GM23338 (cell line): Measurements from ENCODE around the gene SCAF8. TPM values are rescaled to one million over a fixed set of nuclear protein-coding genes. Genes with fewer than 3 reads are reported as not detected.
"Not testable (repeated sequence)": the region's sequence is repeated elsewhere in the genome, so short reads cannot be mapped to it uniquely, and the experiment has no call there.

Experiments
- ATAC-seq: fragments of 200-7000 bp; cut with Tn5 transposase; 3 replicates; pipeline ENCODE4 v1.9.1; 2020
- DNase-seq: peaks from one replicate; pipeline ENCODE4 v3.0.0-alpha.2; 2015; ENCODE audit warnings: low spot score
- H2AFZ ChIP-seq: fragments of 200-600 bp; sonication (generic); 2 replicates; pipeline ENCODE4 v1.8.0; 2016; ENCODE audit warnings: antibody characterized with exemption, mild to moderate bottlenecking, moderate library complexity
- H3F3A ChIP-seq: fragments of 200-600 bp; sonication (generic); replicated peaks from 2 replicates; pipeline ENCODE4 v1.8.0; 2017; ENCODE audit warnings: antibody characterized with exemption, mixed run types, low read depth
- H3K27ac ChIP-seq: fragments of 200-600 bp; sonication (generic); 2 replicates; pipeline ENCODE4 v1.6.1; 2016; ENCODE audit warnings: low read depth
- H3K27me3 ChIP-seq: fragments of 200-600 bp; sonication (generic); 2 replicates; pipeline ENCODE4 v1.8.0; 2016; ENCODE audit warnings: mild to moderate bottlenecking, mixed run types, moderate library complexity; ENCODE audit not compliant: insufficient read depth
- H3K36me3 ChIP-seq: fragments of 200-600 bp; sonication (generic); 2 replicates; pipeline ENCODE4 v1.8.0; 2016; ENCODE audit warnings: mild to moderate bottlenecking; ENCODE audit not compliant: insufficient read depth
- H3K4me1 ChIP-seq: fragments of 200-600 bp; sonication (generic); 2 replicates; pipeline ENCODE4 v1.8.0; 2016; ENCODE audit warnings: mild to moderate bottlenecking, moderate library complexity; ENCODE audit not compliant: insufficient read depth
- H3K4me2 ChIP-seq: fragments of 200-600 bp; sonication (generic); 2 replicates; pipeline ENCODE4 v1.7.1; 2017; ENCODE audit warnings: mixed run types
- H3K4me3 ChIP-seq: fragments of 200-600 bp; sonication (generic); 2 replicates; pipeline ENCODE4 v1.6.1; 2016; ENCODE audit warnings: mixed run types
- H3K79me2 ChIP-seq: fragments of 200-600 bp; sonication (generic); replicated peaks from 2 replicates; pipeline ENCODE4 v1.8.0; 2017; ENCODE audit warnings: mild to moderate bottlenecking; ENCODE audit not compliant: insufficient read depth
- H3K9me2 ChIP-seq: fragments of 200-600 bp; sonication (generic); 2 replicates; pipeline ENCODE4 v1.8.0; 2017; ENCODE audit not compliant: insufficient read depth
- H4K20me1 ChIP-seq: fragments of 200-600 bp; sonication (generic); replicated peaks from 2 replicates; pipeline ENCODE4 v1.8.0; 2017; ENCODE audit warnings: mild to moderate bottlenecking; ENCODE audit not compliant: insufficient read depth
- H3K27ac Mint-ChIP-seq: 2 replicates; pipeline ENCODE4 v1.8.0; 2020; ENCODE audit warnings: inconsistent platforms, mild to moderate bottlenecking, moderate library complexity, mixed read lengths
- H3K27me3 Mint-ChIP-seq: 3 replicates; pipeline ENCODE4 v1.8.0; 2022; ENCODE audit warnings: low read depth, mild to moderate bottlenecking, moderate library complexity, mixed read lengths, inconsistent platforms; ENCODE audit not compliant: insufficient read depth, poor library complexity
- H3K36me3 Mint-ChIP-seq: 3 replicates; pipeline ENCODE4 v1.8.0; 2021; ENCODE audit warnings: low read depth, mild to moderate bottlenecking, inconsistent platforms, moderate library complexity, mixed read lengths
- H3K4me1 Mint-ChIP-seq: 3 replicates; pipeline ENCODE4 v1.8.0; 2020; ENCODE audit warnings: mild to moderate bottlenecking, inconsistent platforms, mixed read lengths
- H3K4me3 Mint-ChIP-seq: 3 replicates; pipeline ENCODE4 v1.8.0; 2021; ENCODE audit warnings: moderate library complexity, mild to moderate bottlenecking, inconsistent platforms, mixed read lengths
- H3K9me3 Mint-ChIP-seq: 3 replicates; pipeline ENCODE4 v1.8.0; 2020; ENCODE audit warnings: moderate library complexity, mild to moderate bottlenecking, inconsistent platforms, mixed read lengths
- CREB1 ChIP-seq: fragments of 250-450 bp; sonication (Bioruptor Pico); IDR thresholded peaks from 2 replicates; pipeline ENCODE4 v1.5.0; 2020; ENCODE audit warnings: low read depth, mild to moderate bottlenecking, moderate library complexity
- EZH2 ChIP-seq: fragments of 200-600 bp; sonication (generic); IDR thresholded peaks from one replicate; pipeline ENCODE4 v1.8.0; 2017; ENCODE audit warnings: antibody characterized with exemption, mild to moderate bottlenecking, low read depth; ENCODE audit not compliant: unreplicated experiment
- EZH2phosphoT487 ChIP-seq: fragments of 200-600 bp; sonication (generic); IDR thresholded peaks from one replicate; pipeline ENCODE4 v1.8.1; 2018; ENCODE audit warnings: antibody characterized with exemption; ENCODE audit not compliant: unreplicated experiment
- JUNB ChIP-seq: IDR thresholded peaks from one replicate; pipeline ENCODE4 v1.6.1; 2016; ENCODE audit warnings: antibody characterized with exemption; ENCODE audit not compliant: unreplicated experiment
- STAT1 ChIP-seq: IDR thresholded peaks from one replicate; pipeline ENCODE4 v1.6.1; 2016; ENCODE audit warnings: antibody characterized with exemption; ENCODE audit not compliant: unreplicated experiment
- ZNF114 ChIP-seq: fragments of 250-450 bp; sonication (Bioruptor Pico); IDR thresholded peaks from 2 replicates; pipeline ENCODE4 v1.5.0; 2020; ENCODE audit warnings: mild to moderate bottlenecking, moderate library complexity
- ZNF331 ChIP-seq: fragments of 250-450 bp; sonication (Bioruptor Pico); IDR thresholded peaks from 2 replicates; pipeline ENCODE4 v1.5.0; 2020; ENCODE audit warnings: low read depth, mild to moderate bottlenecking, moderate library complexity
- polyA plus RNA-seq: library from polyadenylated mRNA; unstranded; fragments of >200 nt; fragmentation: Nextera tagmentation; extraction: Ambion mirVana; gene quantifications from 2 replicates; pipeline ENCODE4 v1.2.1, GENCODE V29; 2016
- total RNA-seq: library from RNA; depleted of rRNA; stranded (reverse); fragments of >200 nt; shearing (Covaris generic); gene quantifications from 2 replicates; pipeline ENCODE4 v1.2.3, GENCODE V29; 2014
- TF ChIP-seq, protein P1 (sequence below): IDR thresholded peaks from 2 replicates; pipeline ENCODE4 v1.6.1; 2016; ENCODE audit warnings: antibody characterized with exemption
- TF ChIP-seq, protein P2 (sequence below): IDR thresholded peaks from one replicate; pipeline ENCODE4 v1.6.1; 2018; ENCODE audit warnings: antibody characterized with exemption; ENCODE audit not compliant: unreplicated experiment

Gene SCAF8
- total and polyA plus RNA-seq, 2 experiments from 2014 or later = 13.8 to 37.9 TPM

DNA sequence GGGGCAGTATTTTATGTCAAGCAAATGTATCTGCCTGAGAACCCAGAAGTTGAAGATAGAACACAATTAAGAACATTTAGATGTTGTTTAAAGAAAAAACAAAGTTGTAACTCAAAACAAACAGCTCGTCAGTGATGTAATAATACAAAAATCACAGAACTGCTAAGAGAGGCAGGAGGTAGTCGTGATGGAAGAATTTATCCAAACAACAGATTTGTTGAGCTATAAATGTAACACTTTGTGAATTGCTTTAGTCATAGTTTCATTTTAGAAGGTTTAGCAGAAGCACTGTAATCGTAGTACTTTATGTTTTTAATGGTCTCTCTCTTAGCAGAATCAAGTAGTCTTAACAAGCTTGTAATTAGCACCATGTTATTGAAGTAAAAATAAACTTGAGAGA, 73.6 kb downstream of the SCAF8 start:
- TF ChIP-seq, protein P1, sequence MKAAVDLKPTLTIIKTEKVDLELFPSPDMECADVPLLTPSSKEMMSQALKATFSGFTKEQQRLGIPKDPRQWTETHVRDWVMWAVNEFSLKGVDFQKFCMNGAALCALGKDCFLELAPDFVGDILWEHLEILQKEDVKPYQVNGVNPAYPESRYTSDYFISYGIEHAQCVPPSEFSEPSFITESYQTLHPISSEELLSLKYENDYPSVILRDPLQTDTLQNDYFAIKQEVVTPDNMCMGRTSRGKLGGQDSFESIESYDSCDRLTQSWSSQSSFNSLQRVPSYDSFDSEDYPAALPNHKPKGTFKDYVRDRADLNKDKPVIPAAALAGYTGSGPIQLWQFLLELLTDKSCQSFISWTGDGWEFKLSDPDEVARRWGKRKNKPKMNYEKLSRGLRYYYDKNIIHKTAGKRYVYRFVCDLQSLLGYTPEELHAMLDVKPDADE = no peak
- TF ChIP-seq, protein P2, sequence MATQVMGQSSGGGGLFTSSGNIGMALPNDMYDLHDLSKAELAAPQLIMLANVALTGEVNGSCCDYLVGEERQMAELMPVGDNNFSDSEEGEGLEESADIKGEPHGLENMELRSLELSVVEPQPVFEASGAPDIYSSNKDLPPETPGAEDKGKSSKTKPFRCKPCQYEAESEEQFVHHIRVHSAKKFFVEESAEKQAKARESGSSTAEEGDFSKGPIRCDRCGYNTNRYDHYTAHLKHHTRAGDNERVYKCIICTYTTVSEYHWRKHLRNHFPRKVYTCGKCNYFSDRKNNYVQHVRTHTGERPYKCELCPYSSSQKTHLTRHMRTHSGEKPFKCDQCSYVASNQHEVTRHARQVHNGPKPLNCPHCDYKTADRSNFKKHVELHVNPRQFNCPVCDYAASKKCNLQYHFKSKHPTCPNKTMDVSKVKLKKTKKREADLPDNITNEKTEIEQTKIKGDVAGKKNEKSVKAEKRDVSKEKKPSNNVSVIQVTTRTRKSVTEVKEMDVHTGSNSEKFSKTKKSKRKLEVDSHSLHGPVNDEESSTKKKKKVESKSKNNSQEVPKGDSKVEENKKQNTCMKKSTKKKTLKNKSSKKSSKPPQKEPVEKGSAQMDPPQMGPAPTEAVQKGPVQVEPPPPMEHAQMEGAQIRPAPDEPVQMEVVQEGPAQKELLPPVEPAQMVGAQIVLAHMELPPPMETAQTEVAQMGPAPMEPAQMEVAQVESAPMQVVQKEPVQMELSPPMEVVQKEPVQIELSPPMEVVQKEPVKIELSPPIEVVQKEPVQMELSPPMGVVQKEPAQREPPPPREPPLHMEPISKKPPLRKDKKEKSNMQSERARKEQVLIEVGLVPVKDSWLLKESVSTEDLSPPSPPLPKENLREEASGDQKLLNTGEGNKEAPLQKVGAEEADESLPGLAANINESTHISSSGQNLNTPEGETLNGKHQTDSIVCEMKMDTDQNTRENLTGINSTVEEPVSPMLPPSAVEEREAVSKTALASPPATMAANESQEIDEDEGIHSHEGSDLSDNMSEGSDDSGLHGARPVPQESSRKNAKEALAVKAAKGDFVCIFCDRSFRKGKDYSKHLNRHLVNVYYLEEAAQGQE = no peak
- TF ChIP-seq JUNB (no peak), ZNF331 (no peak), CREB1 (CRISPR knock-in tag) (no peak), EZH2phosphoT487 (no peak), ZNF114 (CRISPR knock-in tag) (no peak), STAT1 (no peak), EZH2 (no peak)
- no peak overlapping the region for H3K4me2 ChIP-seq
- H3K36me3 ChIP-seq = peaks cover 36% of the 10 kb centered on the region
- no peaks in the 10 kb centered on the region; the same call in 1 of the 2 replicates for H3K79me2 ChIP-seq
- ATAC-seq (no peak), DNase-seq (no peak)
- Mint-ChIP-seq H3K4me3 (no peak overlapping the region), H3K36me3 (peaks cover 61% of the 10 kb centered on the region), H3K4me1 (no peaks in the 10 kb centered on the region), H3K27ac (no peak overlapping the region), H3K9me3 (no peaks in the 10 kb centered on the region), H3K27me3 (no peaks in the 10 kb centered on the region)
- H3K27ac ChIP-seq = no peak overlapping the region
- H3K9me2 ChIP-seq = no peaks in the 10 kb centered on the region
- H3F3A ChIP-seq = no peaks in the 10 kb centered on the region
- H3K4me3 ChIP-seq = no peak overlapping the region
- H4K20me1 ChIP-seq = peaks cover 5% of the 10 kb centered on the region; the same call in 1 of the 2 replicates
- H3K27me3 ChIP-seq = no peaks in the 10 kb centered on the region
- no peak overlapping the region for H2AFZ ChIP-seq
- no peaks in the 10 kb centered on the region for H3K4me1 ChIP-seq

DNA sequence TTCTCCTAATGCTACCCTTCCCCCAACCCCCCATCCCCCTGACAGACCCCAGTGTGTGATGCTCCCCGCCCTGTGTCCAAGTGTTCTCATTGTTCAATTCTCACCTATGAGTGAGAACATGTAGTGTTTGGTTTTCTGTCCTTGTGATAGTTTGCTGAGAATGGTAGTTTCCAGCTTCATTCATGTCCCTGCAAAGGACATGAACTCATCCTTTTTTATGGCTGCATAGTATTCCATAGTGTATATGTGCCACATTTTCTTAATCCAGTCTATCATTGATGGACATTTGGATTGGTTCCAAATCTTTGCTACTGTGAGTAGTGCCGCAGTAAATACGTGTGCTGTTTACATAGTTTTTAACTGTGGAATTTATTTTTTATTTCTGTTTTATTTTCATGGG, 78.4 kb downstream of the SCAF8 start:
- peaks cover 83% of the 10 kb centered on the region for H3K36me3 Mint-ChIP-seq
- not testable (repeated sequence) for ATAC-seq

More for the DNA sequence above, 78.4 kb downstream of the SCAF8 start:
- not testable (repeated sequence) for H4K20me1 ChIP-seq, H2AFZ ChIP-seq, H3K4me1 ChIP-seq, H3K9me2 ChIP-seq, DNase-seq, H3K27ac ChIP-seq, H3K79me2 ChIP-seq, H3K4me3 Mint-ChIP-seq, H3K9me3 Mint-ChIP-seq, H3K4me2 ChIP-seq, H3K4me1 Mint-ChIP-seq, H3K27ac Mint-ChIP-seq, H3K27me3 Mint-ChIP-seq, H3K27me3 ChIP-seq, H3K4me3 ChIP-seq, H3F3A ChIP-seq
- H3K36me3 ChIP-seq = peaks cover 58% of the 10 kb centered on the region
